H1 (cell line): ENCODE results near the gene PPIL4.

ENCODE experiments used
- ASH2L ChIP-seq: fragments of 200-600, 300-600 bp; sonication (generic); IDR thresholded peaks from one replicate; pipeline ENCODE4 v1.7.1; 2017; ENCODE audit warnings: low read length
- CREB1 ChIP-seq: IDR thresholded peaks from 2 replicates; pipeline ENCODE4 v1.6.1; 2012; ENCODE audit warnings: inconsistent platforms
- EZH2 ChIP-seq: fragments of 200-600 bp; sonication (generic); IDR thresholded peaks from 2 replicates; pipeline ENCODE4 v1.7.1; 2012; ENCODE audit warnings: low read depth, mild to moderate bottlenecking, moderate library complexity, low read length, inconsistent platforms; ENCODE audit not compliant: severe bottlenecking
- JUND ChIP-seq: IDR thresholded peaks from 2 replicates; pipeline ENCODE4 v1.6.1; 2011; ENCODE audit warnings: mild to moderate bottlenecking, improper control_type of control experiment, low read length
- TF ChIP-seq, protein P1 (sequence below), 3 experiments: IDR thresholded peaks; 1 replicate in 2 of 3; 2 replicates in 1 of 3; pipeline versions ENCODE4 v1.5.1 to v1.6.1; 2011; ENCODE audit warnings: low read length in 3 of 3, mild to moderate bottlenecking in 3 of 3, inconsistent platforms in 2 of 3, low read depth in 1 of 3, moderate library complexity in 1 of 3; ENCODE audit not compliant: insufficient read depth in 1 of 3; ENCODE audit errors: control extremely low read depth in 1 of 3
- TF ChIP-seq, protein P2 (sequence below): IDR thresholded peaks from 2 replicates; pipeline ENCODE4 v1.6.1; 2012; ENCODE audit warnings: low read length, inconsistent platforms
- TF ChIP-seq, protein P3 (sequence below): IDR thresholded peaks from 2 replicates; pipeline ENCODE4 v1.6.1; 2011; ENCODE audit warnings: low read length, improper control_type of control experiment

DNA sequence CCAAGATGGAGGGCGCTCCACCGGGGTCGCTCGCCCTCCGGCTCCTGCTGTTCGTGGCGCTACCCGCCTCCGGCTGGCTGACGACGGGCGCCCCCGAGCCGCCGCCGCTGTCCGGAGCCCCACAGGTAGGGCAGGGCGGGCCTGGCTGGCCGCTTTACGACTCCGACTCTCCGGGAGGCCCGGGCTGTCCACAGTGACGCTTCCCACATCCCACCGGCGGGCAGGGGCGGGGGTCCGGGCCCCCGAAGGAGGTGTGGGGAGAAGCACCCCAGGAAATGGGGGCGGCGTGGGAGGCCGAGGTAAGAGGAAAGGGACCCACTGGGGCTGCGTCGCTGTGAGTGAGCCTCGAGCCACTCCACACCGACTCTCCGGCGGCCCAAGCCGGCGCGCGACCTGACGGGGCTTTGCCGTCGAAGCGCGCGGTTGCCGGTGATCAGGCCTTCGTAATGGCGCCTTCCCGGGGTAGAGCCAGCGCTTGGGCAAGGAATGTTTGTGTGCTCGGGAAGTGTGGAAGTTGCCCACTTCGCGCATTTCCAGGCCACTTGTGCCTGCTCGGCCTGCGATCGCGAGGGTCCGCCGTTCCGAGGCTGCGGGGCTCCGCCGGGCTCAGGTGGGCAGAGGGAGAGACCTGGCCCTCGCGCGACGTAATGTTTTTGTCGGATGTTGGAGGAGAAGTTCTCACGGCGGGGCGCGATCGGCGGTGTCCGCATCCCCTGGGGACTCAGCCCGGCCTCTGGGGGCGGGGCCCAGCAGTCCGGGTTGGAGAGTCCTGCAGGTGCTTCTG, 20.8 kb upstream of the PPIL4 start:
- TF ChIP-seq EZH2 = no peak
- TF ChIP-seq, protein P1, sequence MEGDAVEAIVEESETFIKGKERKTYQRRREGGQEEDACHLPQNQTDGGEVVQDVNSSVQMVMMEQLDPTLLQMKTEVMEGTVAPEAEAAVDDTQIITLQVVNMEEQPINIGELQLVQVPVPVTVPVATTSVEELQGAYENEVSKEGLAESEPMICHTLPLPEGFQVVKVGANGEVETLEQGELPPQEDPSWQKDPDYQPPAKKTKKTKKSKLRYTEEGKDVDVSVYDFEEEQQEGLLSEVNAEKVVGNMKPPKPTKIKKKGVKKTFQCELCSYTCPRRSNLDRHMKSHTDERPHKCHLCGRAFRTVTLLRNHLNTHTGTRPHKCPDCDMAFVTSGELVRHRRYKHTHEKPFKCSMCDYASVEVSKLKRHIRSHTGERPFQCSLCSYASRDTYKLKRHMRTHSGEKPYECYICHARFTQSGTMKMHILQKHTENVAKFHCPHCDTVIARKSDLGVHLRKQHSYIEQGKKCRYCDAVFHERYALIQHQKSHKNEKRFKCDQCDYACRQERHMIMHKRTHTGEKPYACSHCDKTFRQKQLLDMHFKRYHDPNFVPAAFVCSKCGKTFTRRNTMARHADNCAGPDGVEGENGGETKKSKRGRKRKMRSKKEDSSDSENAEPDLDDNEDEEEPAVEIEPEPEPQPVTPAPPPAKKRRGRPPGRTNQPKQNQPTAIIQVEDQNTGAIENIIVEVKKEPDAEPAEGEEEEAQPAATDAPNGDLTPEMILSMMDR (IDR thresholded peaks at IDR 0.05; ENCODE audit: control extremely low read depth in 1 of 3, insufficient read depth in 1 of 3, low read depth in 1 of 3, low read length in 3 of 3) = no peak
- TF ChIP-seq ASH2L = peak; percentile 85
- TF ChIP-seq, protein P2, sequence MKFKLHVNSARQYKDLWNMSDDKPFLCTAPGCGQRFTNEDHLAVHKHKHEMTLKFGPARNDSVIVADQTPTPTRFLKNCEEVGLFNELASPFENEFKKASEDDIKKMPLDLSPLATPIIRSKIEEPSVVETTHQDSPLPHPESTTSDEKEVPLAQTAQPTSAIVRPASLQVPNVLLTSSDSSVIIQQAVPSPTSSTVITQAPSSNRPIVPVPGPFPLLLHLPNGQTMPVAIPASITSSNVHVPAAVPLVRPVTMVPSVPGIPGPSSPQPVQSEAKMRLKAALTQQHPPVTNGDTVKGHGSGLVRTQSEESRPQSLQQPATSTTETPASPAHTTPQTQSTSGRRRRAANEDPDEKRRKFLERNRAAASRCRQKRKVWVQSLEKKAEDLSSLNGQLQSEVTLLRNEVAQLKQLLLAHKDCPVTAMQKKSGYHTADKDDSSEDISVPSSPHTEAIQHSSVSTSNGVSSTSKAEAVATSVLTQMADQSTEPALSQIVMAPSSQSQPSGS = no peak
- TF ChIP-seq CREB1 = no peak; the same call in 1 of the 2 replicates
- TF ChIP-seq, protein P3, sequence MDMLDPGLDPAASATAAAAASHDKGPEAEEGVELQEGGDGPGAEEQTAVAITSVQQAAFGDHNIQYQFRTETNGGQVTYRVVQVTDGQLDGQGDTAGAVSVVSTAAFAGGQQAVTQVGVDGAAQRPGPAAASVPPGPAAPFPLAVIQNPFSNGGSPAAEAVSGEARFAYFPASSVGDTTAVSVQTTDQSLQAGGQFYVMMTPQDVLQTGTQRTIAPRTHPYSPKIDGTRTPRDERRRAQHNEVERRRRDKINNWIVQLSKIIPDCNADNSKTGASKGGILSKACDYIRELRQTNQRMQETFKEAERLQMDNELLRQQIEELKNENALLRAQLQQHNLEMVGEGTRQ = no peak
- no peak for TF ChIP-seq JUND
